Gastrocnemius medialis (tissue), 4 donors: ENCODE data around the gene YJU2.

ENCODE experiments used
- POLR2A ChIP-seq, 2 donors: fragments of 450-650 bp; IDR thresholded peaks; one replicate each; pipeline ENCODE4 v1.6.1; 2017; ENCODE audit warnings: antibody characterized with exemption in 2 of 2, mild to moderate bottlenecking in 2 of 2, moderate library complexity in 2 of 2
- TF ChIP-seq, protein P1 (sequence below), 5 experiments: fragments of 450-650 bp in 3 of 5; fragments of 200-600 bp in 2 of 5; sonication (generic) in 2 of 5; IDR thresholded peaks in 4 of 5; conservative IDR thresholded peaks in 1 of 5; 1 replicate in 4 of 5; 2 replicates in 1 of 5; pipeline ENCODE4 v1.5.1; 2016 to 2019; ENCODE audit warnings: antibody characterized with exemption in 5 of 5, mild to moderate bottlenecking in 3 of 5, moderate library complexity in 3 of 5

DNA sequence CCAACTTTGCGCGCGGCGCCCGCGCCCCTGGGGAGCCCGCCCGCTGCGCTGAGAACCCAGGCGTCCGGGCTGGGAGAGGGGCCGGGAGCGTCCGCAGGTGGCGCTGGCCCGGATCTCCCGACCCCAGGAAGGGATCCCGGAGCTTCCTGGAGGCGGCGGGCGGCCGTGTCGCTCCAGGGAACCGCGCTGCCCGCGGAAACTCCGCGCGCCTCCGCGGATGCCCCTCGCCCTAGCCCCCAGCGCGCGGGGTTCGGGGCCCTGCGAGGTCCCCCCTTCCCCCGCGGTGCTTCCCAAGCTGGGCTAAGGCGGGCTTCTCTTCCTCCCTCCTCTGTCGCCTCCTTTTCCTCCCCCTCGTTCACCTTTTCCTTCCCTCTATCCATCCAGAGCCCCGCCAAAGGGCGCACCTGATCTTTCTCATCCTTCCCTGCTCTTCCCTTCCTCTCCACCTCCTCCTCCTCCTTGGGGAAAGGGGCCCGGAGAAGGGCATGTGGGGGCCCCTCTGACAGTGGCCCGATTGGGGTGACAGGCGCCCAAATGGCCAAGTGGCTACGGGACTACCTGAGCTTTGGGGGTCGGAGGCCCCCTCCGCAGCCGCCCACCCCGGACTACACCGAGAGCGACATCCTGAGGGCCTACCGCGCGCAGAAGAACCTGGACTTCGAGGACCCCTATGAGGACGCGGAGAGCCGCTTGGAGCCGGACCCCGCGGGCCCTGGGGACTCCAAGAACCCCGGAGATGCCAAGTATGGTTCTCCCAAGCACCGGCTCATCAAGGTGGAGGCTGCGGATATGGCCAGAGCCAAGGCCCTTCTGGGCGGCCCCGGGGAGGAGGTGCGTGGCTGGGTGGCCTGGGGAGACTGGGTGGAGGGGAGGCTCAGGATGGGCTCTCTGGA, 32.9 kb downstream of the YJU2 start:
- TF ChIP-seq, protein P1, sequence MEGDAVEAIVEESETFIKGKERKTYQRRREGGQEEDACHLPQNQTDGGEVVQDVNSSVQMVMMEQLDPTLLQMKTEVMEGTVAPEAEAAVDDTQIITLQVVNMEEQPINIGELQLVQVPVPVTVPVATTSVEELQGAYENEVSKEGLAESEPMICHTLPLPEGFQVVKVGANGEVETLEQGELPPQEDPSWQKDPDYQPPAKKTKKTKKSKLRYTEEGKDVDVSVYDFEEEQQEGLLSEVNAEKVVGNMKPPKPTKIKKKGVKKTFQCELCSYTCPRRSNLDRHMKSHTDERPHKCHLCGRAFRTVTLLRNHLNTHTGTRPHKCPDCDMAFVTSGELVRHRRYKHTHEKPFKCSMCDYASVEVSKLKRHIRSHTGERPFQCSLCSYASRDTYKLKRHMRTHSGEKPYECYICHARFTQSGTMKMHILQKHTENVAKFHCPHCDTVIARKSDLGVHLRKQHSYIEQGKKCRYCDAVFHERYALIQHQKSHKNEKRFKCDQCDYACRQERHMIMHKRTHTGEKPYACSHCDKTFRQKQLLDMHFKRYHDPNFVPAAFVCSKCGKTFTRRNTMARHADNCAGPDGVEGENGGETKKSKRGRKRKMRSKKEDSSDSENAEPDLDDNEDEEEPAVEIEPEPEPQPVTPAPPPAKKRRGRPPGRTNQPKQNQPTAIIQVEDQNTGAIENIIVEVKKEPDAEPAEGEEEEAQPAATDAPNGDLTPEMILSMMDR (IDR thresholded peaks at IDR 0.05 in 4 of 5, conservative IDR thresholded peaks at IDR 0.05 in 1 of 5), result no peak
- TF ChIP-seq POLR2A (IDR thresholded peaks at IDR 0.05), result no peak
